ENCODE data around the gene XPOT. TPM values are rescaled to one million over a fixed set of nuclear protein-coding genes. Genes with fewer than 3 reads are reported as not detected.
A peak's percentile ranks its signal among the peaks of the same experiment; 100 is the strongest.

Gene XPOT
- total RNA-seq, 2 experiments from 2014 or later = 39.6 to 40.0 TPM

- Histone ChIP-seq H3K4me3 (ENCODE audit: low read length) (no peak overlapping the region), H3K9me3 (ENCODE audit: control insufficient read depth in 1 of 2, insufficient read depth in 1 of 2, low read length in 2 of 2) (peaks cover 0 to 6% of the 10 kb centered on the region in 2 experiments), H3K27ac (ENCODE audit: low read depth in 1 of 2, low read length in 2 of 2) (peak overlapping the region; percentile 50 to 56), H3K36me3 (ENCODE audit: insufficient read depth, low read length) (no peaks in the 10 kb centered on the region), H3K4me1 (ENCODE audit: insufficient read depth, low read length) (peaks cover 30% of the 10 kb centered on the region), H3K27me3 (ENCODE audit: control insufficient read depth in 1 of 2, insufficient read depth in 2 of 2, low read length in 2 of 2) (no peaks in the 10 kb centered on the region)
- ATAC-seq (ENCODE audit: poor library complexity) = peak; percentile 31
- no peaks in the 10 kb centered on the region for H3K36me3 Mint-ChIP-seq (ENCODE audit: low read depth)
- H3K4me1 Mint-ChIP-seq (ENCODE audit: low read depth) = peaks cover 31% of the 10 kb centered on the region
- H3K27me3 Mint-ChIP-seq = no peaks in the 10 kb centered on the region
- DNase-seq = peak in 3 of 14 experiments; percentile 9 to 41 (median 12)
- H3K4me3 Mint-ChIP-seq = peak overlapping the region; percentile 59
- H3K27ac Mint-ChIP-seq = peak overlapping the region; percentile 77
- intact Hi-C loops (cut with DNase I, micrococcal nuclease) = no loop called here
- no peak for TF ChIP-seq CTCF (IDR thresholded peaks at IDR 0.05)
- CTCF ChIA-PET = interaction anchor here (0.7 kb wide), 1 partner anchor 9 kb away, joined by 4 read pairs; no protein-coding TSS in a partner anchor
- peaks cover 2% of the 10 kb centered on the region for H3K9me3 Mint-ChIP-seq
- POLR2A ChIA-PET = interaction anchor here (0.6 to 1.9 kb wide), 5 partner anchors 8 to 163 kb away, joined by 3 to 17 read pairs (median 5); partner anchors contain the start of genes KICS2 and XPOT
Observed at GRCh38 chr12:64385468-64385867, 18.7 kb upstream of the XPOT start.

GRCh38 chr12:64387197-64387816, 16.9 kb upstream of the XPOT start:
- DNase-seq = no peak
- no peak overlapping the region for H3K4me3 ChIP-seq (ENCODE audit: low read length)
- H3K9me3 Mint-ChIP-seq = no peaks in the 10 kb centered on the region
- H3K4me1 ChIP-seq (ENCODE audit: insufficient read depth, low read length) = peaks cover 35% of the 10 kb centered on the region
- CTCF ChIA-PET = no interaction called here
- H3K9me3 ChIP-seq (ENCODE audit: control insufficient read depth in 1 of 2, insufficient read depth in 1 of 2, low read length in 2 of 2) = no peaks in the 10 kb centered on the region
- POLR2A ChIA-PET = interaction anchor here (0.6 kb wide), 1 partner anchor 68 kb away, joined by 3 read pairs; no protein-coding TSS in a partner anchor
- H3K4me1 Mint-ChIP-seq (ENCODE audit: low read depth) = peaks cover 40% of the 10 kb centered on the region
- H3K36me3 ChIP-seq (ENCODE audit: insufficient read depth, low read length) = no peaks in the 10 kb centered on the region
- no peak overlapping the region for H3K27ac ChIP-seq (ENCODE audit: low read depth in 1 of 2, low read length in 2 of 2)
- peak overlapping the region; percentile 45 for H3K4me3 Mint-ChIP-seq
- H3K27ac Mint-ChIP-seq = peak overlapping the region; percentile 51
- no peak for TF ChIP-seq CTCF (IDR thresholded peaks at IDR 0.05)
- no peak for ATAC-seq (ENCODE audit: poor library complexity)
- intact Hi-C loops (cut with DNase I, micrococcal nuclease) = no loop called here
- peaks cover 8% of the 10 kb centered on the region for H3K27me3 Mint-ChIP-seq
- H3K36me3 Mint-ChIP-seq (ENCODE audit: low read depth) = no peaks in the 10 kb centered on the region
- H3K27me3 ChIP-seq (ENCODE audit: control insufficient read depth in 1 of 2, insufficient read depth in 2 of 2, low read length in 2 of 2) = no peaks in the 10 kb centered on the region

GRCh38 chr12:64389154-64389553, 15.0 kb upstream of the XPOT start:
- POLR2A ChIA-PET = no interaction called here
- peaks cover 35% of the 10 kb centered on the region for H3K4me1 ChIP-seq (ENCODE audit: insufficient read depth, low read length)
- Mint-ChIP-seq H3K4me1 (ENCODE audit: low read depth) (peaks cover 35% of the 10 kb centered on the region), H3K27ac (no peak overlapping the region), H3K27me3 (peaks cover 11% of the 10 kb centered on the region), H3K9me3 (no peaks in the 10 kb centered on the region), H3K36me3 (ENCODE audit: low read depth) (no peaks in the 10 kb centered on the region), H3K4me3 (no peak overlapping the region)
- ATAC-seq (ENCODE audit: poor library complexity) (no peak), DNase-seq (no peak)
- H3K27ac ChIP-seq (ENCODE audit: low read depth in 1 of 2, low read length in 2 of 2) = no peak overlapping the region
- no peak for TF ChIP-seq CTCF (IDR thresholded peaks at IDR 0.05)
- H3K27me3 ChIP-seq (ENCODE audit: control insufficient read depth in 1 of 2, insufficient read depth in 2 of 2, low read length in 2 of 2) = no peaks in the 10 kb centered on the region
- no peaks in the 10 kb centered on the region for H3K36me3 ChIP-seq (ENCODE audit: insufficient read depth, low read length)
- intact Hi-C loops (cut with DNase I, micrococcal nuclease) = no loop called here
- H3K9me3 ChIP-seq (ENCODE audit: control insufficient read depth in 1 of 2, insufficient read depth in 1 of 2, low read length in 2 of 2) = no peaks in the 10 kb centered on the region
- H3K4me3 ChIP-seq (ENCODE audit: low read length) = no peak overlapping the region
- CTCF ChIA-PET = no interaction called here
